Spleen (tissue), 11 donors: ENCODE measurements around the gene TSSC4. TPM values are rescaled to one million over a fixed set of nuclear protein-coding genes. Genes with fewer than 3 reads are reported as not detected.

ENCODE experiments used
- DNase-seq: peaks from one replicate; pipeline ENCODE4 v3.0.0-alpha.2; 2020
- H3K27ac ChIP-seq, 8 donors: fragments of 200-600 bp; sonication (generic) in 7 of 8; 1 replicate in 4 of 8; 2 replicates in 4 of 8; pipeline versions ENCODE4 v1.5.0 to v1.8.0; 2016 to 2021; ENCODE audit warnings: inconsistent platforms in 4 of 8, mild to moderate bottlenecking in 4 of 8, moderate library complexity in 1 of 8
- H3K27me3 ChIP-seq, 7 donors: fragments of 200-600 bp; sonication (generic) in 6 of 7; replicated peaks in 1 of 7; 1 replicate in 4 of 7; 2 replicates in 3 of 7; pipeline versions ENCODE4 v1.5.0 to v1.8.0; 2016 to 2021; ENCODE audit warnings: inconsistent platforms in 3 of 7, mild to moderate bottlenecking in 1 of 7
- H3K36me3 ChIP-seq, 6 donors: fragments of 200-600 bp; sonication (generic) in 5 of 6; 1 replicate in 4 of 6; 2 replicates in 2 of 6; pipeline versions ENCODE4 v1.5.0 to v1.8.0; 2016 to 2021; ENCODE audit warnings: inconsistent platforms in 2 of 6
- H3K4me1 ChIP-seq, 6 donors: fragments of 200-600 bp; sonication (generic) in 5 of 6; 1 replicate in 3 of 6; 2 replicates in 3 of 6; pipeline versions ENCODE4 v1.5.0 to v1.8.0; 2016 to 2021; ENCODE audit warnings: inconsistent platforms in 3 of 6
- H3K4me3 ChIP-seq, 8 donors: fragments of 200-600 bp; sonication (generic) in 7 of 8; 1 replicate in 4 of 8; 2 replicates in 4 of 8; pipeline versions ENCODE4 v1.5.0 to v1.8.0; 2016 to 2021; ENCODE audit warnings: inconsistent platforms in 4 of 8, mild to moderate bottlenecking in 4 of 8, moderate library complexity in 2 of 8
- H3K9me3 ChIP-seq, 8 donors: fragments of 200-600 bp; sonication (generic) in 7 of 8; 1 replicate in 4 of 8; 2 replicates in 4 of 8; pipeline versions ENCODE4 v1.5.0 to v1.8.0; 2016 to 2021; ENCODE audit warnings: inconsistent platforms in 4 of 8
- POLR2A ChIP-seq, 3 donors: fragments of 450-650 bp; IDR thresholded peaks; one replicate each; pipeline ENCODE4 v1.5.1; 2017; ENCODE audit warnings: antibody characterized with exemption in 3 of 3, mild to moderate bottlenecking in 1 of 3
- POLR2AphosphoS5 ChIP-seq, 3 donors: sonication (generic); formaldehyde crosslinking; IDR thresholded peaks; one replicate each; pipeline ENCODE4 v1.5.1; 2017; ENCODE audit warnings: antibody characterized with exemption in 3 of 3
- WGBS, 5 donors: extraction: QIAGEN DNeasy Blood & Tissue Kit in 3 of 5; methylation state at CpG; one replicate each; pipeline versions ENCODE4 v1.1.5 to v1.1.7; 2013 to 2018; 5-methylcytosine and 5-hydroxymethylcytosine counted together
- intact Hi-C: fragments of 100-400 bp; cut with DNase I; formaldehyde crosslinking; loops from one replicate; pipeline ENCODE4 v1.15.0; 2023; ENCODE audit warnings: low total_unique reads
- polyA plus RNA-seq, 3 donors: library from polyadenylated mRNA; stranded (reverse); fragments of 200-250 nt; gene quantifications; one replicate each; pipeline ENCODE4 v1.2.1, GENCODE V29; 2013
- total RNA-seq, 7 donors: library from RNA; depleted of rRNA in 3 of 7; stranded (reverse); fragments of >200 nt in 3 of 7; fragmentation: NEBNext Ultra II Directional in 4 of 7; extraction: Animal tissue kit (Norgen Biotek cat#: 25700) in 4 of 7; gene quantifications; one replicate each; pipeline versions ENCODE4 v1.1.0 to v1.2.1, GENCODE V29; 2016 to 2021
- TF ChIP-seq, protein P1 (sequence below), 11 experiments: fragments of 200-600 bp in 7 of 11; fragments of 450-650 bp in 4 of 11; sonication (generic) in 4 of 11; IDR thresholded peaks in 8 of 11; conservative IDR thresholded peaks in 3 of 11; 1 replicate in 7 of 11; 2 replicates in 4 of 11; pipeline versions ENCODE4 v1.4.0 to v1.8.0; 2016 to 2021; ENCODE audit warnings: antibody characterized with exemption in 11 of 11, inconsistent platforms in 4 of 11, mild to moderate bottlenecking in 1 of 11
- donor health status: healthy with polysubstance abuse.
- donor health status: DM: no; HTN: no; CAD: no; lungs with moderate emphysema.
- donor health status: DM: no; HTN: no; CAD: no.
- donor health status: Bipolar disorder and iron deficiency.
- donor health status: healthy.
- donor health status: DM: no; HTN: no; CAD: no.
- donor health status: DM: yes; HTN: yes; CAD: no.

The TSSC4 gene
- total and polyA plus RNA-seq, 10 donors, result 28.7 to 94.4 (median 43.7) TPM

DNA sequence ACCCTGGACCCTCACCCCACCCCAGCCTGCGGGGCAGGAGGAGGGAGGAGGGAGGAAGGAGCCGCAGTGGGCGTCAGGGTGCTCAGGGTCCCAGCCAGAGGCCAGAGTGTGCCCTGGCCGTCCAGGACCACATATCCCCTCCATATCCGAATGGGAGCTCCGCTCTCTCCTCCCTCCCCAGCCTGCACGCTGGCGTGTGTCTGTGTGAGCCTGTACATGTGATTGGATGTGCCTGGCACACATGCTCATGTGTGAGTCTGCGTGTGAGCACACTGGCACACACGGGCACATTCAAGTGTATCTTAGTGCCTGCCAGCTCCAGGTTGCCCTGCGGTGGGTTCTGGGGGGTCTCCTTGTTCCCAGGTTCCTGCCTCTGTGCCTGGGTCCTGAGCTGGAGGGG is 8.1 kb downstream of the TSSC4 start:
- Histone ChIP-seq H3K9me3 (no peaks in the 10 kb centered on the region), H3K27me3 (peaks cover 0 to 3% (median 0%) of the 10 kb centered on the region in 7 donors), H3K4me1 (peaks cover 0 to 5% (median 0%) of the 10 kb centered on the region in 6 donors), H3K36me3 (peaks cover 0 to 11% (median 9%) of the 10 kb centered on the region in 6 donors), H3K27ac (no peak overlapping the region), H3K4me3 (no peak overlapping the region)
- 78 to 89% (median 87%) methylated on average over 10 to 11 of the region's 11 CpGs for WGBS, 5 donors
- intact Hi-C loops, result no loop called here
- TF ChIP-seq POLR2A (IDR thresholded peaks at IDR 0.05) (no peak), POLR2AphosphoS5 (IDR thresholded peaks at IDR 0.05) (no peak)
- TF ChIP-seq, protein P1, sequence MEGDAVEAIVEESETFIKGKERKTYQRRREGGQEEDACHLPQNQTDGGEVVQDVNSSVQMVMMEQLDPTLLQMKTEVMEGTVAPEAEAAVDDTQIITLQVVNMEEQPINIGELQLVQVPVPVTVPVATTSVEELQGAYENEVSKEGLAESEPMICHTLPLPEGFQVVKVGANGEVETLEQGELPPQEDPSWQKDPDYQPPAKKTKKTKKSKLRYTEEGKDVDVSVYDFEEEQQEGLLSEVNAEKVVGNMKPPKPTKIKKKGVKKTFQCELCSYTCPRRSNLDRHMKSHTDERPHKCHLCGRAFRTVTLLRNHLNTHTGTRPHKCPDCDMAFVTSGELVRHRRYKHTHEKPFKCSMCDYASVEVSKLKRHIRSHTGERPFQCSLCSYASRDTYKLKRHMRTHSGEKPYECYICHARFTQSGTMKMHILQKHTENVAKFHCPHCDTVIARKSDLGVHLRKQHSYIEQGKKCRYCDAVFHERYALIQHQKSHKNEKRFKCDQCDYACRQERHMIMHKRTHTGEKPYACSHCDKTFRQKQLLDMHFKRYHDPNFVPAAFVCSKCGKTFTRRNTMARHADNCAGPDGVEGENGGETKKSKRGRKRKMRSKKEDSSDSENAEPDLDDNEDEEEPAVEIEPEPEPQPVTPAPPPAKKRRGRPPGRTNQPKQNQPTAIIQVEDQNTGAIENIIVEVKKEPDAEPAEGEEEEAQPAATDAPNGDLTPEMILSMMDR (IDR thresholded peaks at IDR 0.05 in 8 of 11, conservative IDR thresholded peaks at IDR 0.05 in 3 of 11), result no peak
- no peak for DNase-seq

DNA sequence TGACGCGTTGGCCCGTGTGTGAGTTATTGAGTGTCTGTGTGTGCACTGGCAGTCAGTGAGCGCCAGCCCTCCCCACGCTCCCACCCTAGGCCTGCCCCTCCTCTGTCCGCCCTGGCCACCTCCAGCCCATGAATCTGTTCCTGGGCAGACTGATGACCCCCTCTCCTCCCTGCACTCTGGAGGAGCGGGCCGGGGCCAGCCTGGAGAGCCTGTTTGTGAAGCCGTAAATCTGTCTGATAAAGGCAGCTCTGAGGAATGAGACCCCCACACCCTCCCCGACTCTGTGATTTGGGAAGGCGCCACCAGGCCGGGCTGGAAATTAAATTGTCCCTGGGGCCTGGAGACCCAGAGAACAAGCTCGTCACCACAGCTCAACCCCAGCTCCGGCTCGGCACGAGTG is 8.6 kb downstream of the TSSC4 start:
- no peak for TF ChIP-seq POLR2A (IDR thresholded peaks at IDR 0.05)
- TF ChIP-seq, protein P1 (IDR thresholded peaks at IDR 0.05 in 8 of 11, conservative IDR thresholded peaks at IDR 0.05 in 3 of 11), result no peak
- TF ChIP-seq POLR2AphosphoS5 (IDR thresholded peaks at IDR 0.05), result no peak
- DNase-seq, result no peak
- no peak overlapping the region for H3K4me3 ChIP-seq
- H3K4me1 ChIP-seq, result peaks cover 0 to under 1% (median 0%) of the 10 kb centered on the region in 6 donors
- H3K27ac ChIP-seq, result no peak overlapping the region
- H3K27me3 ChIP-seq, result peaks cover 0 to 3% (median 0%) of the 10 kb centered on the region in 7 donors
- no peaks in the 10 kb centered on the region for H3K9me3 ChIP-seq
- intact Hi-C loops, result no loop called here
- H3K36me3 ChIP-seq, result peaks cover 0 to 6% (median 5%) of the 10 kb centered on the region in 6 donors
- 68 to 83% (median 75%) methylated on average over 9 to 16 of the region's 16 CpGs for WGBS, 5 donors

DNA sequence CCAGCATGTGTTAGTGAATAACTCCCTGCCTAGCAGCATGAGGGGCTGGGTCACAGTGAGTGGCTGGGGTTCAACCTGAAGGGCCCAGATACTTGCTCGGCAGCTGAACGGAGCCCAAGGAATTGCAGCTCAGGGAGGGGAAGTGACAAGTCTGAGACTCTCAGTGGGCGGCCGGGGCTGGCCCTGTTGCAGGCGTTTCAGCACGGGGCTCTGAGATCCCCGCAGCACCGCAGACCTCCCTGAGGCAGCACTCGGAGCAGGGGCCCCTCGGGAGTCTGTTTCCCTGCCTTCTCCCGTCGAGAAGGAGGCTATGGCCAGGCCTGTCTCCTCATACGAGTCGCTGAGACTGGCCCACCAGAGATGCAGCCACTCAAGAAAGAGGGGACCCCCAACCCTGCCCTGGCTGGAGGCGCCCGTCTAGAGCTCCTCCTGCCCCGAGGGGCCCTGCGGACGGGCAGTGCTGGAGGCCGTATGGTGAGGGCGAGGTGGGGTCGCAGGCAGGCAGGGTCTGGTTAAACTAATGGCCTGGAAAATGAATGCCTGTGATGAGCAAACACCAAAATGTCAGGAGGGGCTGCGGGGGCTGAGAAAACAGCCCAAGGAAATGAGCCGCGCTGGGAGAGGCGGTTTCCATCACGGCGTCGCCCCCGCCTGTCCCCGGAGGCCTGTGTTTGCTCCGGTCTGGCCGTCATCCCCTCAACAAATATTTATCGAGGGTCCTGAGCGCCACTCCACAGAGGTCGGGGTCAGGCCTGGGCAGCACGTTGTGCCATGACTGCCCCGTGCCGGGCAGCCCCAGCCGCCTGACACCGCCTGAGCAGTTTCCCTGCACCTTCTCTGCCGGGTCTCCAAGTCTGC is 9.3 kb downstream of the TSSC4 start:
- Histone ChIP-seq H3K4me3 (no peak overlapping the region), H3K27me3 (peaks cover 0 to 4% (median 0%) of the 10 kb centered on the region in 7 donors), H3K4me1 (no peaks in the 10 kb centered on the region), H3K36me3 (no peaks in the 10 kb centered on the region), H3K27ac (no peak overlapping the region), H3K9me3 (no peaks in the 10 kb centered on the region)
- intact Hi-C loops, result no loop called here
- 62 to 76% (median 71%) methylated on average over 32 to 42 of the region's 42 CpGs for WGBS, 5 donors
- DNase-seq, result no peak
- TF ChIP-seq POLR2AphosphoS5 (IDR thresholded peaks at IDR 0.05) (no peak), POLR2A (IDR thresholded peaks at IDR 0.05) (no peak)
- TF ChIP-seq, protein P1 (IDR thresholded peaks at IDR 0.05 in 8 of 11, conservative IDR thresholded peaks at IDR 0.05 in 3 of 11), result no peak

DNA sequence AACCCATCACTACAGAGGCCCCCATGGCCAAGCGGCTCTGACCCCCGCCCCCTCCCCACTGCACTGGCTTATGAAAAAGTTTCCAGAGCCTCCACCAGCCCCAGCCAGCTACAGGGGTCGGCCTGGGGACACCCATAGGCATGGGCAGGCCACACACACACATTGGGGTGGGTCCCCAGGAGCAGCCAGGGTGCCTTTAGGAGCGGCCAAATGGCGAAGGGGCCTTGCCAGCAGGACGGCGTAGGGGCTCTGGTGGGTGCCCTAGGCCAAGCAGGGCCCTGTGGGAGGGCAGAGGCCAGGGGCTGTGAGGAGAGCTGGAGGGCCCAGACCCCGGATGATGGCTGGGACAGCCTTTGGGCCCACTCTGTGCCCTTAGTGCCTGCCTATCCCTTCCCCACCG is 10.1 kb downstream of the TSSC4 start:
- TF ChIP-seq POLR2AphosphoS5 (IDR thresholded peaks at IDR 0.05) (no peak), POLR2A (IDR thresholded peaks at IDR 0.05) (no peak)
- TF ChIP-seq, protein P1 (IDR thresholded peaks at IDR 0.05 in 8 of 11, conservative IDR thresholded peaks at IDR 0.05 in 3 of 11), result no peak
- intact Hi-C loops, result no loop called here
- no peak for DNase-seq
- Histone ChIP-seq H3K36me3 (no peaks in the 10 kb centered on the region), H3K9me3 (no peaks in the 10 kb centered on the region), H3K4me3 (no peak overlapping the region), H3K27me3 (peaks cover 0 to 8% (median 0%) of the 10 kb centered on the region in 7 donors), H3K4me1 (no peaks in the 10 kb centered on the region), H3K27ac (no peak overlapping the region)
- 72 to 91% (median 82%) methylated on average over 2 to 9 of the region's 9 CpGs for WGBS, 5 donors
